Thyroid gland (tissue), 4 donors: ENCODE measurements around the gene HACD1. TPM values are rescaled to one million over a fixed set of nuclear protein-coding genes. Genes with fewer than 3 reads are reported as not detected.

ENCODE experiments used
- DNase-seq, 2 donors: peaks; one replicate each; pipeline ENCODE4 v3.0.0-alpha.2; 2019
- H3K27ac ChIP-seq, 3 donors: fragments of 200-600 bp; sonication (generic); 1 replicate in 2 of 3; 2 replicates in 1 of 3; pipeline ENCODE4 v1.5.1; 2016 to 2019; ENCODE audit warnings: mild to moderate bottlenecking in 1 of 3, moderate library complexity in 1 of 3
- H3K27me3 ChIP-seq: fragments of 200-600 bp; sonication (generic); one replicate; pipeline ENCODE4 v1.5.1; 2019
- H3K36me3 ChIP-seq, 2 donors: fragments of 200-600 bp; sonication (generic); one replicate each; pipeline ENCODE4 v1.5.1; 2016 to 2019
- H3K4me1 ChIP-seq, 2 donors: fragments of 200-600 bp; sonication (generic); one replicate each; pipeline ENCODE4 v1.5.1; 2017 to 2019
- H3K4me3 ChIP-seq, 3 donors: fragments of 200-600 bp; sonication (generic); replicated peaks in 1 of 3; 1 replicate in 2 of 3; 2 replicates in 1 of 3; pipeline ENCODE4 v1.5.1; 2016; ENCODE audit warnings: mild to moderate bottlenecking in 1 of 3
- H3K9me3 ChIP-seq: fragments of 200-600 bp; sonication (generic); one replicate; pipeline ENCODE4 v1.5.1; 2017
- POLR2A ChIP-seq, 2 donors: fragments of 450-650 bp; IDR thresholded peaks; one replicate each; pipeline ENCODE4 v1.6.1; 2017; ENCODE audit warnings: antibody characterized with exemption in 2 of 2, mild to moderate bottlenecking in 2 of 2, moderate library complexity in 1 of 2
- WGBS, 2 donors: methylation state at CpG; one replicate each; pipeline ENCODE4 v1.1.5; 2017; 5-methylcytosine and 5-hydroxymethylcytosine counted together
- intact Hi-C: fragments of 100-400 bp; cut with DNase I; formaldehyde crosslinking; loops from one replicate; pipeline ENCODE4 v1.15.1; 2023
- total RNA-seq, 4 donors: library from RNA; depleted of rRNA; stranded (reverse); fragments of >200 nt; gene quantifications; one replicate each; pipeline ENCODE4 v1.2.3, GENCODE V29; 2016
- TF ChIP-seq, protein P1 (sequence below), 6 experiments: fragments of 200-600 bp in 3 of 6; fragments of 450-650 bp in 3 of 6; sonication (generic) in 3 of 6; IDR thresholded peaks; one replicate each; pipeline ENCODE4 v1.5.1; 2016 to 2019; ENCODE audit warnings: antibody characterized with exemption in 6 of 6, mild to moderate bottlenecking in 2 of 6, inconsistent platforms in 1 of 6, moderate library complexity in 1 of 6

HACD1 gene
- total RNA-seq, 4 donors from 2014 or later: 8.9 to 19.2 (median 13.6) TPM

- Histone ChIP-seq H3K9me3 (no peaks in the 10 kb centered on the region), H3K4me1 (no peaks in the 10 kb centered on the region), H3K36me3 (no peaks in the 10 kb centered on the region), H3K4me3 (no peak overlapping the region), H3K27ac (no peak overlapping the region), H3K27me3 (no peaks in the 10 kb centered on the region)
- WGBS, 2 donors: 90 to 91% methylated on average over 3 of the region's 3 CpGs
- no peak for TF ChIP-seq POLR2A (IDR thresholded peaks at IDR 0.05)
- TF ChIP-seq, protein P1, sequence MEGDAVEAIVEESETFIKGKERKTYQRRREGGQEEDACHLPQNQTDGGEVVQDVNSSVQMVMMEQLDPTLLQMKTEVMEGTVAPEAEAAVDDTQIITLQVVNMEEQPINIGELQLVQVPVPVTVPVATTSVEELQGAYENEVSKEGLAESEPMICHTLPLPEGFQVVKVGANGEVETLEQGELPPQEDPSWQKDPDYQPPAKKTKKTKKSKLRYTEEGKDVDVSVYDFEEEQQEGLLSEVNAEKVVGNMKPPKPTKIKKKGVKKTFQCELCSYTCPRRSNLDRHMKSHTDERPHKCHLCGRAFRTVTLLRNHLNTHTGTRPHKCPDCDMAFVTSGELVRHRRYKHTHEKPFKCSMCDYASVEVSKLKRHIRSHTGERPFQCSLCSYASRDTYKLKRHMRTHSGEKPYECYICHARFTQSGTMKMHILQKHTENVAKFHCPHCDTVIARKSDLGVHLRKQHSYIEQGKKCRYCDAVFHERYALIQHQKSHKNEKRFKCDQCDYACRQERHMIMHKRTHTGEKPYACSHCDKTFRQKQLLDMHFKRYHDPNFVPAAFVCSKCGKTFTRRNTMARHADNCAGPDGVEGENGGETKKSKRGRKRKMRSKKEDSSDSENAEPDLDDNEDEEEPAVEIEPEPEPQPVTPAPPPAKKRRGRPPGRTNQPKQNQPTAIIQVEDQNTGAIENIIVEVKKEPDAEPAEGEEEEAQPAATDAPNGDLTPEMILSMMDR (IDR thresholded peaks at IDR 0.05): no peak
- intact Hi-C loops: no loop called here
- DNase-seq: no peak
Observed at GRCh38 chr10:17564911-17565310, 52.3 kb downstream of the HACD1 start.

DNA sequence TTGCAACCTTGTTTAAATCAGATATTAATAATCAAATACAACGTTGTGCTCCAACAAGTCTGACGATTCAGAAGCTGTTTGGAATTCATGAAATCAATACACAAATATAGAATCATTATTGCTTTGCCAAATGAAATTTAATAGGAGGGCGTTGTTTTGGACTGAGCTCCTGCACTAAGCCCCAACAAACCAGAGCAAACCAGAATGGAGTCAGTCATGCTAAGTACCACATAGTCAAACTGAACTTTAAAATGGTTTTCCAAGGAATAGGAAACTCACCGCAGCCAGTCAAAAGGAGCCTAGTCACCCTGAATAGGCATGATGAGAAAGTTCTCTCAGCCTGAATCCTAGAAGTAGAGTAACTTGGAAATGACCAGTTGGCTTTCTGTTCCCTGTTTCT, 53.7 kb downstream of the HACD1 start:
- no peak for TF ChIP-seq POLR2A (IDR thresholded peaks at IDR 0.05)
- TF ChIP-seq, protein P1 (IDR thresholded peaks at IDR 0.05): no peak
- H3K27ac ChIP-seq: no peak overlapping the region
- no peak overlapping the region for H3K4me3 ChIP-seq
- intact Hi-C loops: no loop called here
- H3K27me3 ChIP-seq: no peaks in the 10 kb centered on the region
- H3K36me3 ChIP-seq: no peaks in the 10 kb centered on the region
- H3K9me3 ChIP-seq: no peaks in the 10 kb centered on the region
- 87 to 90% methylated on average over 4 of the region's 4 CpGs for WGBS, 2 donors
- H3K4me1 ChIP-seq: no peaks in the 10 kb centered on the region
- no peak for DNase-seq

DNA sequence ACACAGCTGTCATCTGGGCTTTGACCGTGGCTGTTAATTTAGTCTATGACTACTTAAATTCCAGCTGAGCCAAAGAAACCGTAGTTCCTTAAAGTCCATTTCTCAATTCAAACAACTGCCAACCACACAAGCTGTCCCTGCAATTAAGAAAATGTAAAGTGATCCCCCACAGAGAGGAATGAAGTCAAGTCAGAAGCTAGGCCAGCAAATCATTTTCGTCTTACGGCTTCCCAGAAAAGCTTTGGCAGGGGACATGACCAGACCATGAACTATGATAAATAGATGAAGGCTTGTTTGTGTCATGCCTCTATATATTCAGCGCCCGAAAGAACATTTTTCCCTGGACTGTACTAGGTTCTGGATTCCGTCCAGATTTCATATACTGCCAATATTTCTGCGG, 54.6 kb downstream of the HACD1 start:
- TF ChIP-seq, protein P1 (IDR thresholded peaks at IDR 0.05): no peak
- no peak for TF ChIP-seq POLR2A (IDR thresholded peaks at IDR 0.05)
- 56 to 58% methylated on average over 8 of the region's 8 CpGs for WGBS, 2 donors
- Histone ChIP-seq H3K27me3 (no peaks in the 10 kb centered on the region), H3K4me1 (no peaks in the 10 kb centered on the region), H3K36me3 (no peaks in the 10 kb centered on the region), H3K9me3 (no peaks in the 10 kb centered on the region), H3K27ac (no peak overlapping the region), H3K4me3 (no peak overlapping the region)
- intact Hi-C loops: no loop called here
- DNase-seq: no peak

- intact Hi-C loops: no loop called here
- no peak overlapping the region for H3K4me3 ChIP-seq
- H3K27ac ChIP-seq: no peak overlapping the region
- TF ChIP-seq POLR2A (IDR thresholded peaks at IDR 0.05): no peak
- TF ChIP-seq, protein P1 (IDR thresholded peaks at IDR 0.05): no peak
- 82 to 89% methylated on average over 2 of the region's 2 CpGs for WGBS, 2 donors
- DNase-seq: no peak
- no peaks in the 10 kb centered on the region for H3K27me3 ChIP-seq
- H3K36me3 ChIP-seq: no peaks in the 10 kb centered on the region
- H3K9me3 ChIP-seq: no peaks in the 10 kb centered on the region
- H3K4me1 ChIP-seq: no peaks in the 10 kb centered on the region
Observed at GRCh38 chr10:17561111-17561510, 56.1 kb downstream of the HACD1 start.

- TF ChIP-seq POLR2A (IDR thresholded peaks at IDR 0.05): no peak
- TF ChIP-seq, protein P1 (IDR thresholded peaks at IDR 0.05): no peak
- H3K4me3 ChIP-seq: no peak overlapping the region
- H3K4me1 ChIP-seq: no peaks in the 10 kb centered on the region
- H3K36me3 ChIP-seq: no peaks in the 10 kb centered on the region
- no peak for DNase-seq
- no peaks in the 10 kb centered on the region for H3K27me3 ChIP-seq
- WGBS, 2 donors: 68 to 75% methylated on average over 3 of the region's 3 CpGs
- intact Hi-C loops: no loop called here
- no peaks in the 10 kb centered on the region for H3K9me3 ChIP-seq
- H3K27ac ChIP-seq: no peak overlapping the region
Observed at GRCh38 chr10:17557459-17557858, 59.7 kb downstream of the HACD1 start.
